MV-4-11 (cell line): ENCODE measurements around the gene MDH1.
"Not testable (repeated sequence)": the region's sequence is repeated elsewhere in the genome, so short reads cannot be mapped to it uniquely, and the experiment has no call there.

Experiments
- DNase-seq: peaks from one replicate; lab custom pipeline; 2025; lab: John Stamatoyannopoulos, UW

The MDH1 gene

DNA sequence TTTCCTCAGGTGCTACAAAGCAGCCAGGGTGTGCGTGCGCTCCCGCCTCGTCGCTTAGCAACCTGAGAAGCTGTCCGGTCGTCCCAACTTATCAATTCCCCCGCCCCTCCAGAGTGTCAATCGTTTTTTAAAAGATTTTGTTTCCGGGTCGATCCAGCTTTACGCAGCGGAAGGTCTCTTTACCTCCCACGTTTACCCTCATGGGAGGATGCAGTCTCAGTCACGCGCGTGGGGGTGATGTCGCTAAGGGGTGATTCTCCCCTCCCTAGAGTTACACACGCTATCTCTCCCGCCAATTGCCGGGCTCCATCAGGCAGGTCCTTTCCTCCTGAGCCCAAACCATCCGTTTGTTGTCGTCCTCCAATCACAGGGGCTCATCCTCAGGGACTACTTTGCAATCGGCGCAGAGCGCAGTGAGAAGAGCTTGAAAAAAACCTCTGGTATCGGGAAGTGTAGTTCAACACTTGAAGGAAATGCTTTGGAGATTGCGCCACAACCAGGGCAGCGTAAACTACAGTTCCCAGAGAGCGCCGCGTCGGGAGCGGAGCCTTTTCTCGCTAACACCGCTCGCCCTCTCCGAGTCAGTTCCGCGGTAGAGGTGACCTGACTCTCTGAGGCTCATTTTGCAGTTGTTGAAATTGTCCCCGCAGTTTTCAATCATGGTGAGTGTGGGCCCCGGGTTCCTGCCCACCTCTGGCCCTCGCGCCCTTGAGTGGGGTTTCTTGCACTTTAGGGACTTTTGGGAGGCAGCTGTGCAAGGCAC lies at the start of gene MDH1, which contains the start of gene WDPCP:
MDH1 (plus strand) TSS at position 579 of the 763 bp plus-strand sequence; CDS start at position 660, 81 bp downstream.
WDPCP (minus strand) TSS at position 93 of the 763 bp plus-strand sequence. CDS start 206 bp downstream, outside the sequence.
- DNase-seq = peak; percentile 99

DNA sequence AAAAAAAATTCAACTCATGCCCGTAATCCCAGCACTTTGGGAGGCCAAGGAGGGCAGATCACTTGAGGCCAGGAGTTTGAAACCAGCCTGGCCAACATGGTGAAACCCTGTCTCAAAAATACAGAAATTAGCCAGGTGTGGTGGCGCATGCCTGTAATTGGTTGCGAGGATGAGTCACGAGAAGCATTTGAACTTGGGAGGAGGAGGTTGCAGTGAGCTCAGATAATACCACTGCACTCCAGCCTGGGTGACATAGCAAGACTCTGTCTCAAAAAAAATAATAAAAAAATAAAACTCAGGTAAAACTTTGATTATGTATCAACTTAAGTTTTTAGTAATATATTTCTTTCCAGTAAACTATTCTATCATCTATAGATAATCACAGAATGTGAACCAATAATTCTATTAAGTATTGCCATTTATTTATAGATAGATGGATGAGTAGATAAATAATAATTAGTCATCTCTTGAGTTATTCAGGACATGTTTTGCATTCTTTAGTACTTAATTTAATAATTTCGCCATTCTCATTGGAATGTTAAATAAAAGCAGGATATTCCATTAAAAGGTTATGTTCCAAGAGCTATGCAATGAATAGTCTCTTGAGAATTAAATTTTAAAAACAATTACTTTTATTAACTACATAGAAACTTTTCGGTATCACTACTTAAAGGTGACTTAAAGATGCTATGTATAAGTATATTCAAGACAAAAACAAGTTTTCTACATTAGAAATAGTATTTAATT lies 49.2 kb upstream of the MDH1 start:
- no peak for DNase-seq

DNA sequence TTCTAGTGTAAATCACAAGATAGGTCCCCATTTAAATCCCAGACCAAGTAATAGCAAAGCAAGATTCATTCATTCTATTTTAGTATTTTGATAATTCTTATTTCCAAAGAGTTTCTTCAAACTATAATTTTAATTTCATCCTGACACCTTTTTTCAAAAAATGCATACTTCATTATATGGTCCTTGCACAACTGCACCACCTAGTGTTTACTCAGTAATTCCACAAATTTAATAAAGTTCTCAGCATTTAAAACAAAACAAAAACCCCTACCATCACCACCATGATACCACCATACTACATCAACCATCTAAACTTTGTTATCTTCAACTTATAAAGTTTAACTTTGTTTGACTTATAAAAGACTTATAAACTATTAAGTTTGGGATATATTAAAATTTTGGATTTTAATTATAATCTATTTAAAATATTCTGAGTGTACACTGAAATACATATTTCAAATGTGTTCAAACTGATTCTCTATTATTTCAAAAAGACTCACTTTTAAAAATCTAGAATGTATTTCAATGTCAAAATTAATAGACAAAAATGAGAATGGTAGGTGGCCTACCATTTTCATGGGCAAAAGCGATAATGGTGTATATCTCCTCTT lies 44.6 kb upstream of the MDH1 start:
- peak; percentile 9 for DNase-seq

DNA sequence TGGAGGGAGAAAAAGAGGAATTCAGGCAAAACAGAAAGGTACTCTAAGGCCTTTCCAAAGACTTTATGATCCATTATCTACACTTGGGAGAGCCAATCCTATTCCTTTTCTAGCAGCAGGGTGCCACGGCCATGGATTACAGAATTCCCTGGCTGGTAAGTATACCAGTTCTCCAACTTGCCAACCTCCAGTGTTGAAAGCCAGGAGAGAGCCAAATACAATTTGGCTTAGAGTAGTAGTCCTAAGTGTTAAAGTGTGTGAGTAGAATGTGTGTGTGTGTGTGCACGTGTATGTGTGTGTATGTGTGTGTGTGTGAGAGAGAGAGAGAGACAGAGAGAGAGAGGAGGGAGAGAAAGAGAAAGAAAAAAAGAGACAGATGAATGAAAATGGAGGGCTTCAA lies 43.7 kb upstream of the MDH1 start:
- DNase-seq = no peak

DNA sequence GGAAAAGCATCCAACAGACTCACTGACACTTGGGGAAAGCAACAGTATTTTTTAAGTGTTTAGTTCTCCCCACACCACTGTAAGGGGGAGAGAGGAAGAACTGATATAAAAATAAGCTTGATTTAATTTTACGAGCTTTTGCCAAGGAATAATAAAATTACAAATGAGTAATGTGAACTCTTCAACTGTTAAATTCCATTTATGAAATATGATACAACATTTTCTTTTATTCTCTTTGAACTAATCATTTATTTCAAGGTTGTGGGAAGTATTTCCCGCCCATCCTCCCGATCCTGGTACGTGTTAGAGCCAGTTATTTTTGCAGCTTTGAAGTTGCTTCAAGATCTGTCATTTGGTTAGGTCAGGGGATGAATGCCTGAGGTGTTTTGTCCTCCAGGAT lies 35.7 kb upstream of the MDH1 start:
- no peak for DNase-seq

DNA sequence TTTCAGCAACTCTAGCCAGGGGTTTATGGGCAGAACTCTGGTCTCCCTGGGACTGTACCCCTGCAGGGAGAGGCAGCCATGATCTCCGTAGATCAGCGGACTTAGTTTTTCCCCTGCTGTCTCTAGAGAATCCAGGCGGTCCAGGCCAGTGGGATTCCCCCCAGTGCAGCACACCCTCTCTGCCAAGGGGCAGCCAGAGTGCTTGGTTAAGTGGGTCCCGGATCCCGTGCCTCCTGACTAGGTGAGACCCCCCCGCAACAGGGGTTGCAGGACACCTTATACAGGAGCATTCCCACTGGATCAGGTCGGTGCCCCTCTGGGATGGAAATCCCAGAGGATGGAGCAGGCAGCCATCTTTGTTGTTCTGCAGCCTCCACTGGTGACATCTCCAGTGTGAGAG lies 33.5 kb upstream of the MDH1 start:
- no peak for DNase-seq

DNA sequence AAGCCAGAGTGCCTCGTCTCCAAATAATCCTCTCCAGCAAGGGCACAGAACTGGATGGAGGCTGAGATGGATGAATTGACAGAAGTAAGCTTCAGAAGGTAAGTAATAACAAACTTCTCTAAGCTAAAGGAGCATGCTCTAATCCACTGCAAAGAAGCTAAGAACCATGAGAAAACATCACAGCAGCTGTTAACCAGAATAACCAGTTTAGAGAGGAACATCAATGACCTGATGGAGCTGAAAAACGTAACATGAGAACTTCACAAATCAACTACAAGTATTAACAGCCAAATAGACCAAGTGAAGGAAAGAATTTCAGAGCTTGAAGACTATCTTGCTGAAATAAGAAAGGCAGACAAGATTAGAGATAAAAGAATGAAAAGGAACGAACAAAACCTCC lies 32.8 kb upstream of the MDH1 start:
- no peak for DNase-seq

DNA sequence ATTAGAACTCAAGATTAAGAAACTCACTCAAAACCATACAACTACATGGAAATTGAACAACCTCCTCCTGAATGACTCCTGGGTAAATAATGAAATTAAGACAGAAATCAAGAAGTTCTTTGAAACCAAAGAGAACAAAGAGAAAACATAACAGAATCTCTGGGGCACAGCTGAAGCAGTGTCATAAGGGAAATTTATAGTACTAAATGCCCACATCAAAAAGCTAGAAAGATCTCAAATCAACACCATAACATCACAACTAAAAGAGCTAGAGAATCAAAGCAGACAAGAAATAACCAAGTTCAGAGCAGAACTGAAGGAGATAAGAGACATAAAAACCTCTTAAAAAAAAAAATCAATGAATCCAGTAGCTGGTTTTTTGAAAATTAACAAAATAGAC lies 30.9 kb upstream of the MDH1 start:
- not testable (repeated sequence) for DNase-seq

DNA sequence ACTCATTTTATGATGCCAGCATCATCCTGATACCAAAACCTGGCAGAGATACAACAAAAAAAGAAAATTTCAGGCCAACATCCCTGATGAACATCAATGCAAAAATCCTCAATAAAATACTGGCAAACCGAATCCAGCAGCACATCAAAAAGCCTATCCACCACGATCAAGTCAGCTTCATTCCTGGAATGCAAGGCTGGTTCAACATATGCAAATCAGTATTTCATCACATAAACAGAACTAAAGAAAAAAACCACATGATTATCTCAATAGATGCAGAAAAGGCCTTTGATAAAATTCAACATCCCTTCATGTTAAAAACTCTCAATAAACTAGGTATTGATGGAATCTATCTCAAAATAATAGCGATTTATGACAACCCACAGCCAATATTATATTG lies 29.8 kb upstream of the MDH1 start:
- DNase-seq = not testable (repeated sequence)

DNA sequence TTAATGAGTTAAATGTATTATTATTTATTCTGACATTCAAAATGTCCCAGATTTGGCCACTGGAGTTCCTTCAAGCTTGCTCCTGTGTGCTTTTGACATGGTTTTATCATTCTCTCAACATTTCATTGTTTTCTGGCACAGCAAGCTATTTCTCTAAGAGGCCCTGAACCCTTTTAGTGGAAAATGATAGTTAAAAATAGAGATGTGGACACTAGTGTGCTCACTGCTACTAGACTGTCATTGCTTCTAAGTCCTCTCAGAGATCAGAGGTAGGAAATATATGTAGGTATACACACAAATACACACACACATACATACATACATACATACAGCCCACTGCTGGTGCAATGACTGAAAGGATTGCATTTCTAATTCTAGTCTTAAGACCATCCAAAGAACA lies 26.0 kb upstream of the MDH1 start:
- DNase-seq = no peak

DNA sequence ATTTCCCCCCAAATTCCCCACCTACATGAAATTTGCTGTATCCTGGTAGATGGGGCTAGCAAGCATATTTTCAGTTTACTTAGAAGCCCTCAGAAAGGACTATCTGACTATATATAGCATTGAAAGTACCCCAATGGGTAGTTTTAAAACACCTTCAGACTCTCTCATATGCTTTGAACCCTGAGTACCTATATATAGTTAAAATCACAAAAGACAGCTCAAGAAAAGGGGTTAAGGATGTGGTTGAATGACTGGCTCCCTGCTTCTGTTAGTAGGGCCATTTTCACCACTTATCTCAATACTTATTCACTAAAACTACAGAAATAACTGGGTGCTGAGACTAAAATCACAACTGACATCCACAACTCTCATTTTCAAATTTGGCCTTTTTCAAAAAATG lies 19.0 kb upstream of the MDH1 start:
- DNase-seq = no peak

DNA sequence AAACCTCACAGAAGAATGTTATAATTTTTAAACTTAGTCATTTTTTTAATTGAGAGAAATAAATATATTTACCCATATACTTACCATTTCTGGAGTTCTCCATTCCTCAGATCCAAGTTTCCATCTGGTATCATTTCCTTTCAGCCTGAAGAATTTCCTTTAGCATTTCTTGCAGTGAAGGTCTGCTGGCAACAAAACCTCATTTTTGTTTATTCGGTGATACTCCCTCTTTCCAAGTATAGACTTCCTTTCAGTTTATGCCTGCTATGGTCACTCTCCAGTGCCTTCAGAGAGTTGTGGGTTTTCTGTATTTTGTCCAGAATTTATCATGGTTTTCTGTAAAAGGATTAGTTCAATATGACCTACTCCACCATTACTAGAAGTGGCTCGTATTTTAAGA lies 17.5 kb upstream of the MDH1 start:
- no peak for DNase-seq

DNA sequence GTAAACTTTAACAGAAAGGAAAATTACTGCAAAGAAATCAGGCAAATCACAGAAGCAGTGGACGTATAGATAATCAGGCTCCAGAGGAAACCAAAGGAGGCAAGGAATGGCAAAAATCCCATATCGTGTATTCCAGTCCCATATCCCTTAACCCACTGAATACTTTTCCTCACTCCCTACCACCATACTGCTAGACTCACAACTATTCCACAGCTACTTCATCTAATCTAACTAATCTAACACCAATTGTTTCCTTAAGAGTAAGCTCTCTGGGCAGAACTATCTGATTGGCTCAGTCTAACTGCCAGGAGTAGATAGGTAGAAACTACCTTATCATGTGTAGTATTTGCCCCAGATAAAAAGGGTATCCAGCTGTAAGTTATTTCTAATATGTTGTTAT lies 16.8 kb upstream of the MDH1 start:
- no peak for DNase-seq

DNA sequence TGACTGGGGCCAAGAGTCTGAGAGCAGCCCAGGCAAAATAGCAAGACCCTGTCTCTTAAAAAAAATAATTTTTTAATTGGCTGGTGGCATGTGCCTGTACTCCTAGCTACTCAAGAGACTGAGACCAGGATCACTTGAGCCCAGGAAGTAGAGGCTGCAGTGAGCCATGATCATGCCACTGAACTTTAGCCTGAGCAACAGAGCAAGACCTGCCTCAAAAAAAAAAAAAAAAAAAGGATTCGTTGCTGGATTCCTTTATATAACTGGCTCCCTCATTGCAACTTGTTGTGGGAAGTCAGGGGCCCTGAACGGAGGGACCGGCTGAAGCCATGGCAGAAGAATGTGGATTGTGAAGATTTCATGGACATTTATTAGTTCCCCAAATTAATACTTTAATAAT lies 15.7 kb upstream of the MDH1 start:
- not testable (repeated sequence) for DNase-seq

DNA sequence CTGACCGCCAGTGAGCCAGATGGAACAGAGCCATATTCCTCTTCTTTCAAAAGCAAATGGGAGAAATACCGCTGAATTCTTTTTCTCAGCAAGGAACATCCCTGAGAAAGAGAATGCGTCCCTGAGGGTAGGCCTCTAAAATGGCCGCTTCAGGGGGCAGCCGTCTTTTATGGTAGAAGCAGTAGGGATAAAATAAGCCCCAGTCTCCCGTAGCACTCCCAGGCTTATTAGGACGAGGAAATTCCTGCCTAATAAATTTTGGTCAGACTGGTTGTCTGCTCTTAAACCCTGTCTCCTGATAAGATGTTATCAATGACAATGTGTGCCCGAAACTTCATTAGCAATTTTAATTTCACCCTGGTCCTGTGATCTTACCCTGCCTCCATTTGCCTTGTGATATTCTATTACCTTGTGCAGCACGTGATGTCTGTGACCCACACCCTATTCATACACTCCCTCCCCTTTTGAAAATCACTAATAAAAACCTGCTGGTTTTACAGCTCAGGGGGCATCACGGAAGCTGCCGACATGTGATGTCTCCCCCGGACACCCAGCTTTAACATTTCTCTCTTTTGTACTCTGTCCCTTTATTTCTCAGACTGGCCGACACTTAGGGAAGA lies 14.9 kb upstream of the MDH1 start:
- DNase-seq = not testable (repeated sequence)

DNA sequence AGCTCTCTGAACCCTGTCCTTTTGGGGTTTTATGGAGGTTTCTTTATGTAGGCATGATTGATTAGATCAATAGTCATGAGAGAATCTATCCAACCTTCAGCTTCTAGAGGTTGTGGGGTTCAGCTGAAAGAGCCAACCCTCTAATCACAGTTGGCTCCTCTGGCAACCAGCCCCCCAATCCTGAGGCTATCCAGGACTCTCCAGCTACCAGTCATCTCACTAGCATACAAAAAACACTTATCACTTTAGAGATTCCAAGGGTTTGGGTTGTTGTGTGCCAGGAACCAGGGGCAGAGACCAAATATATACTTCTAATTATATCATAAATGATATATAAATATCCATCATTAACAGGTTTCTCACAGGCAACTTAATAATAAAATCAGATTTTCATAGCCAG lies 12.2 kb upstream of the MDH1 start:
- DNase-seq = no peak

DNA sequence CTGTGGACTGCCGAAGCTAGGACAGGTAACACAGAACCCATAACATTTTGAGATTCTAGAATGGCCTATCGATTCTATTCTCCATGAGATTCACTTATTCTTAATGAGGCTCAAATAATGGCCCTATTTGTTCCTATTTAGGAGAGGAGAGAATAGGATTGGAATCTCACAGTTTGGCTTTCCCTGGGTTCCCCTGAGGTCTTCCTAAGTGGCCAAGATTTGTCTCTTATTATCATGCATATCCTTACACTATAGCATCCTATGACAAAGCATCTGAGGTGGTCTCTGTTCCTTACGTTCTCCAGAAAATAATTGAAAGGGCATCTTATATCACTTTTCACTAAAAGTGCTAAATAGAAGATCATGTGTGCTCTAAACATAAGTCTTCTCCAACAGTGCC lies 10.0 kb upstream of the MDH1 start:
- DNase-seq = no peak

DNA sequence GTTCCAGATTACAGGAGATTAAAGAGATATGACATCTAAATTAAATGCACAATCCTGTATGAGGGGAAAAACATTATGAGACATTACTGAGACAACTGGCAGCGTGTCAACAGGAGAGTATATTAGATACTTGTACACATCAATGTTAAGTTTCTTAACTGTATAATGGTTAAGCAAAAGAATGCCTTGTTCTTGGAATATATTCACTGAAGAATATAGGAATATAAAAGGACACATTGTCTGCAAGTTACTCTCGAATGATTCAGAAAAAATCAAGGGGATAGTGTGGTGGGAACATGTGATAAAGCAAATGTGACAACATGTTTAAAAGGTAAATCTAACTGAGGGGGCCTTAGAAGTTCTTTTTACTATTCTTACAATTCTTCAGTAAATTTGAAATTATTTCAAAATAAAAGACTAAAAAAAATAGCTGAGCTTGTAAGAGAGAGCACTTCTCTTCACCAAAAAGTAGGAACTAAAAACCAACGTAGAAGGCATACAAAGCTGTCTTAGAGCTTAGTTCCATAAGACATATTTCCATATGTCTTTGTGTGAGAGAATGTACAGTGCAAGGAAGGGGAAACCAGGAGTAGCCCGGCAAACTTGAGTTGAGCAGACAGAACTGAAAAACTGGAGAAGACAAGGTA lies 8.0 kb upstream of the MDH1 start:
- DNase-seq = peak; percentile 40

DNA sequence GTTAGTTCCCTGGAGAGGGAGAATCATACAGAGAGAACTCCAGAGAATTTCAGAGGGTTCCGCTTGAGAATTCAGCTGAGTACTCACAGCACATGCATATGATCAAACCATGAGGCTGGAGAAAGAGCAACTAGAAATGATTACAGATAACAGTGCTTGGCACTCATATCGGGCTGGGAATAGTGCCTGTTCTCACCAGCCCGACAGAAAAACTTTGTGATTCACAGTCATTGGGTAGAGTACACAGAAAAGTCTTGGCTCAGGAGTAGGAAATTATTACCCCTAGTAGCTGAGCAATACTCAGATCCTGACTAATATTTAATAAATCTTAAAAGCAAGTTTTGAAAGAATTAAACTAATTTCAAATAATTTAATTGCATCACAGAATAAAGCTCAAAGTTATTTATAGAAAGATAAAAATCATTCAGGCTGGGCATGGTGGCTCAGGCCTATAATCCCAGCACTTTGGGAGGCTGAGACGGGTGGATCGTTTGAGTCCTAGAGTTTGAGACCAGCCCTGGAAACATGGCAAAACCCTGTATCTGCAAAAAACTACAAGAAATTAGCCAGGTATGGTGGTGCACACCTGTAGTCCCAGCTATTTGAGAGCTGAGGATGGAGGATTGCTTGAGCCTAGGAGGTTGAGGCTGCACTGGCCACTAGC lies 7.3 kb upstream of the MDH1 start:
- DNase-seq = no peak

DNA sequence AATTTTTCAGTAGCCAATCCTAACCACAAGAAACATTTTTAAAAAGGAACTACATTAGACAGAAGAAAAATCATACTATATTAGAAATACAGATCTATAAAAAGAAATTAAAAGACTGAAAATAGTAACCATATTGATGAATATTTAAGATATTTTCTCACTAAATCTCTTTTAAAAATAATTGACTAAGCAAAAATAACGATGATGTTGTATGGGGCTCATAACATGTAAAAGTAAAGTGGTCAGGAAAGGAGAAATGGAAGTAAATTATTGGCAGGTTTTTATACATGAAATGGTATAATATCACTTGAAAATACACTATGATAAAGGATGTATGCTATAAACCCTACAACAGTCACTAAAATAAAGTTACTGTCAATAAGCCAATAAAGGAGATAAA lies 5.9 kb upstream of the MDH1 start:
- no peak for DNase-seq

DNA sequence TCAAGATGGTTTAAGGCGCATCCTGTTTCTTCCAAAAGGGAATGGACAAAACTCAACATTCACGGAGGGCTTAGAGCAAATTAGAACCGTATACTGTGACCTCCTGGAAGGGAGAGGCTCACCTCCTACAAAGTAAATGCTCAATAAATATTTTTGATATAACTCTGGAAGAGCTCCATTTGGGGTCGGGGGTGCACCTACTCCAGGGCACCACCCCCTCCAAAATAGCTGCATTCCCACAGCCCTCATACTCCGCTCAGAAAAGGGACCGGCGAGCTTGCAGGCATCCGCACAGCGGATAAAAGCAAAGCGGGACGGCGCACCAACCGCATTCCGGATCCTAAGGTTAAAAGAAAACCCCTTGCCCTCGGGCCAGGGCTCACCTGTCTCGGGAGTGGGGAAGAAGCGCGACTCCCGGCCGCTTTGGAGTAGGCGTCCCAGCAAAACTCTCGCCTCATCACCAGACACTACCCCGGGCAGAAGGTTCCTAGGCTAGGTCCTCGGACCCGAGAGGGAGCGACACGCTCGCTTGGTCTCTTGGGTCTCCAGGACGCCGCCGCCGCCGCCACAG lies 864 bp upstream of the MDH1 start:
- no peak for DNase-seq
